Stimulated activated CD8-positive, alpha-beta memory T cell treated with anti-CD3 and anti-CD28 coated beads, Interleukin-12 subunit alpha, Interleukin-12 subunit beta, amount 100 ng/mL, for 24 hours (primary cell): Measurements from ENCODE around the gene ZC3H7B.

Experiments
- DNase-seq: peaks from one replicate; pipeline ENCODE4 v3.0.0-alpha.2; 2020; ENCODE audit errors: extremely low read depth

Gene ZC3H7B

DNA sequence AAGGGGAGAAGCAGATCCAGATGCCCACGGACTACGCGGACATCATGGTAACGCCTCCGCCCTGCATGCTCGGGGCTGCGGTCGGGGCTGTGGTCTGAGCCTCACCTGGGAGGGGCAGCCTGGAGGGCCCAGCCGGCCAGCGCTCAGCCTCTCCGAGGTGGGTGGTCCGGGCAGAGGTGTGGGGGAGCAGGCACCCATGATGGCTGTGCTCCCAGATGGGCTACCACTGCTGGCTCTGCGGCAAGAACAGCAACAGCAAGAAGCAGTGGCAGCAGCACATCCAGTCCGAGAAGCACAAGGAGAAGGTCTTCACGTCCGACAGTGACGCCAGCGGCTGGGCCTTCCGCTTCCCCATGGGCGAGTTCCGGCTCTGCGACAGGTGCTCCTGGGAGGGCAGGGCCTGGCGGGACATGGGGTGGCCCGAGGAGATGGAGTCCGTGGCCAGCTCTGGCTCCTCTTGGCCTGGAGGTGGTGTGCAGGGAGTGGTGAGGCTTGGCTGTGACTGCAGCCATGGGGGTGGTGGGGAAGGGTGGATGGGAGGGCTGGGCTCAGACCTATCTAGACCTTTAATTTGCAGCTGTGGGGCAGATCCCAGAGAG, 55.2 kb downstream of the ZC3H7B start:
- DNase-seq, result no peak

DNA sequence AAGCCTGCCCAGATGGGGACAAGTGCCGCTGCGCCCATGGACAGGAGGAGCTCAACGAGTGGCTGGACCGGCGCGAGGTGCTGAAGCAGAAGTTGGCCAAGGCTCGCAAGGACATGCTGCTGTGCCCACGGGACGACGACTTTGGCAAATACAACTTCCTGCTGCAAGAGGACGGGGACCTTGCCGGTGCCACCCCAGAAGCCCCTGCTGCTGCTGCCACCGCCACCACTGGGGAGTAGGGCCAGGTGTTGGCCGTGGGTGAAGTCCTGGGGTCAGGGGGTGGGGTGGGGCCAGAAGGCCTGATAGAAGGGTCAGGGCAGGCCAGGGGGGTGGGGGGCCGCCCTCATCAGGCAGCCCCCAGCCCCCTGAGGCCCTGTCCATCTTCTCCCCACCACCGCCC, 55.9 kb downstream of the ZC3H7B start:
- no peak for DNase-seq

DNA sequence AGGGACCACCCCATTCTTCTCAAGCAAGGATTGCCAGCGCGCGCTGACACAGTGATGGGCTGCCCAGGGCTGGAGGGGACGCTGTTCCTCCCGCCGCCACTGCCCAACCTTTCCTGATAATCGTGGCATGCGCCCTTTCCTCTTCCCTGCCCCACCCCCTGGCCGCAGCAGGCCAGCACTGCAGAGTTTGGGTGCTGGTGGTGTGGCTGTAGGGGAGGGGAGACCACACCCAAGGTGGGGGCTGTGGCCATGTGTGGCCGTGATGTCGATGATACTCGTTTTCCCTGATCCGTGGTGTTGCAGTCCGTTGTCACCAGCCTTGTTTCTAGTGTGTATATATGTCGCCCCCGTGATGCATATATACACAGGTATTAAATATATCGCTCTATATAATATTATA, 57.6 kb downstream of the ZC3H7B start:
- DNase-seq, result no peak

GRCh38 chr22:41359376-41359775, 58.1 kb downstream of the ZC3H7B start:
- DNase-seq, result no peak

GRCh38 chr22:41360126-41360525, 58.8 kb downstream of the ZC3H7B start:
- no peak for DNase-seq

DNA sequence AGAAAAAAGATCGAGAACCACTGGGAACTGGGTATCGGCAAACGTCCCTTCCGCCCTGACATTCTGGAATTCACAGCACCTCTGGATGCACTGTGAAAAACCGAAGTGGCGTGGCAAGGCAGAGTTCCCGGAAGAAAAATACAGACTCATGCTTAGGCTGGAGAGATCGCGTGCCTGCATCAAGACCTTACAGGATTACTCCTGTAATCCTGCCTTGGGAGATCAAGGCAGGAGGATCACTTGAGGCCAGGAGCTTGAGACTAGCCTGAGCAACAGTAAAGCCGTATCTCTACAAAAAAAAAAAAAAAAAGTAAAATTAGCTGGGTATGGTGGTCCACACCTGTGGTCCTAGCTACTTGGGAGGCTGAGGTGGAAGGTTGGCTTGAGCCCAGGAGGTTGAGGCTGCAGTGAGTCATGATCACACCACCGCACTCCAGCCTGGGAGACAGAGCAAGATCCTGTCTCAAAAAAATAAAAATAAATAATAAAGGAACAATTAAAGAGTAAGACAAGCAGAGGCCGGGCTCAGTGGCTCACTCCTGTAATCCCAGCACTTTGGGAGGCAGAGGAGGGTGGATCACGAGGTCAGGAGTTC, 60.5 kb downstream of the ZC3H7B start:
- no peak for DNase-seq

GRCh38 chr22:41362615-41363014, 61.3 kb downstream of the ZC3H7B start:
- no peak for DNase-seq

DNA sequence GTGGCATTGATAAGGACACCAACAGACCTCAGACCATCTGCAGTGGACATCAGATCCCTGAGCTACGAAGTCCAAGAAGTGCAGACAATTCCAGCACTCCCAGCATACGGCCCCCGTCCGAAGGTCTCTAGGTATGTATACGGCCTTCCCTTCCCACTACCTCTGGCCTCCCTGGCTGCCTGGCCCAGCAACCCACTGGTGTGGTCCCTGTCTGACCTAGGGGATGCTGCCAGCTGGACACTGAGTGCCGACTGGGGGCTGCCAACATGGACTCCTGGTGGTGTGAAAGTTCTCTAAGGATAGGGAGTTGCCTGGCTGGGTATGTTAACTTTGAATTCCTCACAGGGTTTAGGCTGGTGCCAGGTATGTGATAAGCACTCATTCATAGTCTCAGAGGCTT, 62.9 kb downstream of the ZC3H7B start:
- DNase-seq, result no peak

- DNase-seq, result no peak
Measured at GRCh38 chr22:41364955-41365354, 63.6 kb downstream of the ZC3H7B start.

- no peak for DNase-seq
Measured at GRCh38 chr22:41365425-41365824, 64.1 kb downstream of the ZC3H7B start.

DNA sequence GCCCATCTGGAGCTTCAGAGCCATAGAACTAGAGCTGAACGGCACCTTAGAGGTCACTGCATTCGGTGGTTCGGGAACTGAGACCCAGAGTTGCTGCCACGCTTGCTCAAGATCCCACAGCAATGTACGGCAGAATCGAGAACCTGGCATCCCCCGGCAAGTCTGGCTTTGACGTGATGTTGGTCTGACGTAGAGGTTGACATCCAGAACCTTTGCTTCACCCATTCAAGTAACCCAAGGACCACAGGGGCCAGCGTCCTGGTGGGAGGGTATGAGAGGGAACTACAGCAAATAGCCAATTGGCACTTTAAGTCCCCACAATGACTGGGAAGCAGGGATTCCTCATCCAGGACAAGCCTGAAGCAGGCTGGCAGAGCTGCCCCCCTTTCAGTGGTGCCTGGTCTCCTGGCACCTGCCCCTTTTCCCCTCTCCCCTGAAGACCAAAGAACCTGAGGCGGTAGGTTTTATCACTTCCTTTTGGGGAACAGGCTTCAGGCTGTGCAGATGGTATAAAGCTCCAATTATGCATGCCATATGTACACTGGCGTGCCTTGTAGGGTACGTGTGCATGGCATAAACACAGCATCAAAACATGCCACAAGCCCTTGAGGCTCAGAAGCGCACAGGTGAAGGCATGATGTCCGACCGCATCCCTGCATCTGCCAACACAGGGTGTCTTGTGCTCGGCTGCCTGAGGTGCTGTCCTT, 65.2 kb downstream of the ZC3H7B start:
- no peak for DNase-seq

DNA sequence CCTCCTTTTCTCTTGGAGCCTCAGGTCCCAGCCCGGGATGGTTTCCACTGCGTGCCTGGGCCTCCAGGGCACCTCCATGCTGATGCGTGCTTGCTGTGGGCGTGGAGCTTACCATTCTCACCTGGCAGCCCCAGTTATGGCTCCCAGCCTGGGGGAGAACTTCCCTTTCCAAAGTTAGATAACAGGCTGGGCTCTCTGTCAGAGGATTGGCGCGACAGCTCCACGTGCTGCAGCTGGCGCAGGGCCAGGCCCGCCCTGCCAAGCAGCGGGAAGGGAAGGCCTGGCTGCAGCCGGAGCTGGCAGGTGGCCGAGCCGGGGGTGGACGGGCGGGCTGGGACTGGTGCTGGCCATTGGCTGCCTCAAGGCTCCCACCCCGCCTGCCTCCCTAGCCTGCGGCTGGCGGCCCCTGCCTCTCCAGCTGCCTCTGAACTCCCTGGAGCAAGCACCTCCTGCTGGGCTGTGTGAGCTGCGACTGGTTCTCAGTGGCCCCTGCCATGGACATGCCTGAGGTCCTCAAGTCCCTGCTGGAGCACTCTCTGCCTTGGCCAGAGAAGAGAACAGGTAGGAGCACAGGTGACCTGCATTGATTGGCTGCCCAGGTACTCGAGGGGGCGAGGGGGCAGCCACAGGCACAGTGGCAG, 65.8 kb downstream of the ZC3H7B start:
- DNase-seq, result no peak

GRCh38 chr22:41367680-41368542, 66.6 kb downstream of the ZC3H7B start:
- DNase-seq, result no peak

- no peak for DNase-seq
Measured at GRCh38 chr22:41368543-41369423, 67.5 kb downstream of the ZC3H7B start.

DNA sequence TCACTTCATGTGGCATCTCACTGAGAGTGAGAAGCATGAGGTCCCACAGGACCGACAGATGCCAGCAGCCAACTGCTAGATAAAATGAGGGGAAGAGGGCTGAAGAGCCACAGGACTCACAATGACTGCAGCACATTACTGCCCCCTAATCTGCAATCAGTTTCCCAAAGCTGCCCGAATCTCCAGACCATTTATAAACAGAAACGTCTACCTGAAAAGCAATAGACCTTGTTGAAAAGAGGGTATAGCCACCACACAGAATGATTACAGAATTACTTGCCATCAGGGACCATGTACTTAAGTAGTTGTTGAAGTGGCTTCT, 68.1 kb downstream of the ZC3H7B start:
- DNase-seq, result no peak

DNA sequence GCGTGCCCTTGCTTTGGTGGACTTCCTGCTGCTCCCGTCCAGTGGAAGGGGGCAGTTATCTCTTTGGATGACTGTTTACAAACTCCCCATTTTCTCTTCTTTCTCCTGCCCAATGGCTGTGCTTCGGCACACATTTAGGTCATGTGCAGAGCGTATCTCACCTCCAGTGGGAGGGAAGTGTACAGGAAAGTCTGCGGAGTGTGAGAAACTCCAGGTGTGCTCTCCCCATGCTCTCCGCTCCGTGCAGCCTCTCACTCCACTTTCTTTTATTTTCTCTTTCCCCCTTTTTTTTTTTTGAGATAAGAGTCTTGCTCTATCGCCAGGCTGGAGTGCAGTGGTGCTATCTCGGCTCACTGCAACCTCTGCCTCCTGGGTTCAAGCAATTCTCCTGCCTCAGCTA, 68.5 kb downstream of the ZC3H7B start:
- no peak for DNase-seq

DNA sequence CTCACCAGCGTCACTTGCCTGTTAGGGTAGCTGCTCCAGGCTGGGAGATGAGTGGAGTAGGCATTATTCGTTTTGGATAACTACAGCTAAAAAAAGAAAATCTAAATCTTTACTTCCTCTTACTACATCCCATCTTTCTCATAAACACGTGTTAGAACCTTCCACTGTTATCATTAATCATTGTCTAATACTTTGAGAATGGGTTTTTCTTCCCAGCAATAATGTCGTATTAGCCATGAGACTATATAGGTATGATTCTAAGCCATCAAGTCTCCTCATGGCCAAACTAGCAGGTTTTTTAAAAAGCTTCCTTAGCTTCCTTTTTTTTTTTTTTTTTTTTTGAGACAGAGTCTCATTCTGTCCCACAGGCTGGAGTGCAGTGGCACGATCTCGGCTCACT, 76.5 kb downstream of the ZC3H7B start:
- DNase-seq, result no peak

DNA sequence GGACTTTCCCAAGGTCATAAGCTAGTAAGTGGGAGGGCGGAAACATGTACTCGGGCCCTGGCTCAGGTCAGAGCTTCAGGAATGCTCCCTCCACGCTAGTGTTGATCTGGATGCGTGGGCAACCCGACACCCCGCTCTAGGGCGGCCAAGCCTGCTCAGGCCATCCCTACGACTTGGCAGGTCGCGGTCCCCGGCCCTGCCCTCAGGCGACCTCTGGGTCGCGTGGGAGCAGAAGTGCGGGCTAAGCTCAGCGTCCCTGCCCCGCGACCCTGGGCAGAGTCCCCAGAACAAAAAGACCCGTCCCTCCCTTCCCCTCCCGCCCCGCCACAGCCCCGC, 79.6 kb downstream of the ZC3H7B start:
- DNase-seq, result no peak

- peak; percentile 96 for DNase-seq
Measured at GRCh38 chr22:41381329-41382097, 80.2 kb downstream of the ZC3H7B start, which contains the start of gene TEF. TEF (plus strand) TSS chr22:41381942; CDS start chr22:41382045, 103 bp downstream.

GRCh38 chr22:41382098-41382578, 80.8 kb downstream of the ZC3H7B start:
- DNase-seq, result peak; percentile 16
